NT2/D1 (cell line): ENCODE results near the gene PDGFRB.

ENCODE experiments used
- YY1 ChIP-seq: IDR thresholded peaks from 2 replicates; pipeline ENCODE4 v1.6.1; 2011; ENCODE audit not compliant: insufficient read length, insufficient read depth
- ZNF274 ChIP-seq: IDR thresholded peaks from 2 replicates; pipeline ENCODE4 v1.6.1; 2011; ENCODE audit warnings: mild to moderate bottlenecking, low read depth, low read length

GRCh38 chr5:150195736-150196485 lies 40.3 kb upstream of the PDGFRB start:
- TF ChIP-seq ZNF274 (no peak), YY1 (no peak)
